Measurements from ENCODE around the gene ESYT2. TPM values are rescaled to one million over a fixed set of nuclear protein-coding genes. Genes with fewer than 3 reads are reported as not detected.

Gene ESYT2
- total and polyA plus RNA-seq, 9 of the 15 experiments (the other 6 are each of a cell fraction or from before 2014, with no cell fraction given): 5.8 to 86.9 (median 64.7) TPM

GRCh38 chr7:158816995-158817394, 12.3 kb downstream of the ESYT2 start (continued):
- TF ChIP-seq MGA (IDR thresholded peaks at IDR 0.05) (no peak), ZNF274 (IDR thresholded peaks at IDR 0.05; ENCODE audit: borderline replicate concordance, low read depth, low read length) (no peak), PKNOX1 (IDR thresholded peaks at IDR 0.05) (peak; percentile 85), RFX1 (IDR thresholded peaks at IDR 0.05) (no peak; the same call in 1 of the 2 replicates), SRSF1 (IDR thresholded peaks at IDR 0.05; ENCODE audit: low read depth, low read length) (no peak), PTTG1 (tag; IDR thresholded peaks at IDR 0.05; ENCODE audit: low read depth) (no peak)

Data from K562 (cell line).